CD14-positive monocyte (primary cell): Measurements from ENCODE around the gene ANKRD60. TPM values are rescaled to one million over a fixed set of nuclear protein-coding genes. Genes with fewer than 3 reads are reported as not detected.

Experiments used
- DNase-seq, 3 donors: peaks; one replicate each; pipeline ENCODE4 v3.0.0-alpha.2; 2011 to 2022
- H2AFZ ChIP-seq: 2 replicates; pipeline ENCODE4 v1.6.0; 2012; ENCODE audit warnings: mild to moderate bottlenecking, low read depth, low read length, inconsistent platforms; ENCODE audit not compliant: insufficient read depth, poor library complexity, severe bottlenecking
- H3K27ac ChIP-seq, 2 donors: 1 replicate in 1 of 2; 2 replicates in 1 of 2; pipeline ENCODE4 v1.5.1; 2012 to 2013; ENCODE audit warnings: low read length in 2 of 2, control low read depth in 1 of 2, inconsistent platforms in 1 of 2, low read depth in 1 of 2, mild to moderate bottlenecking in 1 of 2
- H3K27me3 ChIP-seq, 2 donors: one replicate each; pipeline versions ENCODE4 v1.6.0 to v1.6.1; 2011 to 2013; ENCODE audit warnings: low read length in 2 of 2; ENCODE audit not compliant: control insufficient read depth in 2 of 2, insufficient read depth in 2 of 2
- H3K36me3 ChIP-seq, 2 donors: replicated peaks in 1 of 2; 1 replicate in 1 of 2; 2 replicates in 1 of 2; pipeline versions ENCODE4 v1.5.1 to v1.6.1; 2012 to 2013; ENCODE audit warnings: low read length in 2 of 2, control low read depth in 1 of 2, inconsistent platforms in 1 of 2, mild to moderate bottlenecking in 1 of 2; ENCODE audit not compliant: insufficient read depth in 2 of 2, control insufficient read depth in 1 of 2
- H3K4me1 ChIP-seq, 2 donors: 1 replicate in 1 of 2; 2 replicates in 1 of 2; pipeline versions ENCODE4 v1.5.1 to v1.6.1; 2012 to 2013; ENCODE audit warnings: low read length in 2 of 2, control low read depth in 1 of 2, inconsistent platforms in 1 of 2, mild to moderate bottlenecking in 1 of 2, moderate library complexity in 1 of 2; ENCODE audit not compliant: insufficient read depth in 2 of 2, control insufficient read depth in 1 of 2
- H3K4me2 ChIP-seq: replicated peaks from 2 replicates; pipeline ENCODE3; 2012; ENCODE audit warnings: low read length, moderate library complexity, mild to moderate bottlenecking; ENCODE audit not compliant: poor library complexity, severe bottlenecking; ENCODE audit errors: extremely low read depth
- H3K4me3 ChIP-seq, 3 experiments: fragments of 200-600 bp in 1 of 3; sonication (generic) in 1 of 3; replicated peaks in 1 of 3; 1 replicate in 2 of 3; 2 replicates in 1 of 3; pipeline ENCODE4 v1.5.1; 2011 to 2013; ENCODE audit warnings: low read length in 3 of 3, mild to moderate bottlenecking in 3 of 3, control low read depth in 2 of 3, low read depth in 2 of 3, inconsistent platforms in 1 of 3, moderate library complexity in 1 of 3
- H3K79me2 ChIP-seq: 2 replicates; pipeline ENCODE4 v1.6.0; 2012; ENCODE audit warnings: mild to moderate bottlenecking, control low read depth, inconsistent platforms, low read length, moderate library complexity; ENCODE audit not compliant: insufficient read depth
- H3K9ac ChIP-seq: 2 replicates; pipeline ENCODE4 v1.6.0; 2017; ENCODE audit warnings: low read length, mild to moderate bottlenecking; ENCODE audit not compliant: insufficient read depth, poor library complexity, severe bottlenecking
- H3K9me3 ChIP-seq, 2 donors: replicated peaks in 1 of 2; 1 replicate in 1 of 2; 2 replicates in 1 of 2; pipeline versions ENCODE4 v1.5.1 to v1.6.1; 2012 to 2013; ENCODE audit warnings: low read length in 2 of 2, control low read depth in 1 of 2; ENCODE audit not compliant: control insufficient read depth in 1 of 2, insufficient read depth in 1 of 2
- H4K20me1 ChIP-seq: 2 replicates; pipeline ENCODE4 v1.6.0; 2012; ENCODE audit warnings: mild to moderate bottlenecking, low read length, control low read depth, moderate library complexity; ENCODE audit not compliant: insufficient read depth
- H3K27ac Mint-ChIP-seq, 7 donors: one replicate each; pipeline ENCODE4 v1.8.0; 2020; ENCODE audit warnings: mild to moderate bottlenecking in 7 of 7, mixed read lengths in 7 of 7, moderate library complexity in 6 of 7, inconsistent platforms in 2 of 7
- H3K27me3 Mint-ChIP-seq, 3 donors: one replicate each; pipeline ENCODE4 v1.8.0; 2021 to 2022; ENCODE audit warnings: low read depth in 3 of 3, mild to moderate bottlenecking in 3 of 3, mixed read lengths in 3 of 3, moderate library complexity in 3 of 3, inconsistent platforms in 1 of 3
- H3K36me3 Mint-ChIP-seq, 2 donors: one replicate each; pipeline ENCODE4 v1.8.0; 2020; ENCODE audit warnings: mixed read lengths in 2 of 2, inconsistent platforms in 1 of 2, mild to moderate bottlenecking in 1 of 2
- H3K4me1 Mint-ChIP-seq: one replicate; pipeline ENCODE4 v1.8.0; 2020; ENCODE audit warnings: mild to moderate bottlenecking, mixed read lengths
- H3K4me3 Mint-ChIP-seq, 2 donors: one replicate each; pipeline ENCODE4 v1.8.0; 2020; ENCODE audit warnings: mild to moderate bottlenecking in 2 of 2, mixed read lengths in 2 of 2, moderate library complexity in 1 of 2
- H3K9me3 Mint-ChIP-seq, 7 donors: one replicate each; pipeline ENCODE4 v1.8.0; 2020 to 2022; ENCODE audit warnings: mixed read lengths in 7 of 7, mild to moderate bottlenecking in 6 of 7, moderate library complexity in 6 of 7, inconsistent platforms in 2 of 7
- CTCF ChIP-seq: fragments of 200-600 bp; IDR thresholded peaks from one replicate; pipeline ENCODE4 v1.8.0; 2022; ENCODE audit warnings: antibody characterized with exemption, mild to moderate bottlenecking
- WGBS: methylation state at CpG from one replicate; pipeline ENCODE4 v1.1.5; 2013; ENCODE audit warnings: missing lambda C conversion rate; ENCODE audit not compliant: insufficient coverage; 5-methylcytosine and 5-hydroxymethylcytosine counted together
- intact Hi-C, 2 donors: fragments of 100-400 bp; cut with micrococcal nuclease; formaldehyde crosslinking; loops; one replicate each; pipeline versions ENCODE4 v1.15.0 to v1.15.1; 2023
- polyA plus RNA-seq, 3 donors: library from polyadenylated mRNA; depleted of rRNA in 1 of 3; unstranded in 2 of 3; stranded (reverse) in 1 of 3; fragments of 300-500 nt in 2 of 3; fragments of >200 nt in 1 of 3; fragmentation: Illumina TruSeq in 2 of 3; gene quantifications; 1 replicate in 2 of 3; 2 replicates in 1 of 3; pipeline ENCODE4 v1.2.3, GENCODE V29; 2012 to 2021

Gene ANKRD60
- polyA plus RNA-seq, 3 donors, result not detected

- Histone ChIP-seq H3K27ac (no peak overlapping the region), H4K20me1 (no peaks in the 10 kb centered on the region), H3K4me2 (no peak overlapping the region), H3K36me3 (no peaks in the 10 kb centered on the region), H3K9me3 (peaks cover 0 to 12% of the 10 kb centered on the region in 2 donors), H3K27me3 (peaks cover 58 to 64% of the 10 kb centered on the region in 2 donors), H3K4me1 (no peaks in the 10 kb centered on the region), H3K9ac (no peak overlapping the region), H3K4me3 (no peak overlapping the region), H3K79me2 (no peaks in the 10 kb centered on the region), H2AFZ (no peak overlapping the region)
- 82% methylated on average over 11 of the region's 15 CpGs for WGBS
- no peak for TF ChIP-seq CTCF
- H3K36me3 Mint-ChIP-seq, result peaks cover 5 to 17% of the 10 kb centered on the region in 2 donors
- intact Hi-C loops, result no loop called here
- H3K9me3 Mint-ChIP-seq, result peaks cover 0 to 17% (median 8%) of the 10 kb centered on the region in 7 donors
- H3K4me1 Mint-ChIP-seq, result peaks cover 9% of the 10 kb centered on the region
- DNase-seq, result no peak
- peak overlapping the region in 1 of 2 donors; percentile 82 for H3K4me3 Mint-ChIP-seq
- H3K27ac Mint-ChIP-seq, result no peak overlapping the region
- peaks cover 65 to 80% (median 66%) of the 10 kb centered on the region in 3 donors for H3K27me3 Mint-ChIP-seq
Measured at GRCh38 chr20:58225452-58226200, 2.8 kb downstream of the ANKRD60 start.

- Histone ChIP-seq H3K4me2 (no peak overlapping the region), H3K9ac (no peak overlapping the region), H3K36me3 (no peaks in the 10 kb centered on the region), H4K20me1 (no peaks in the 10 kb centered on the region), H3K4me3 (no peak overlapping the region), H3K27ac (no peak overlapping the region), H3K9me3 (peaks cover 0 to 12% of the 10 kb centered on the region in 2 donors), H3K27me3 (peaks cover 52 to 57% of the 10 kb centered on the region in 2 donors), H3K79me2 (no peaks in the 10 kb centered on the region), H2AFZ (no peak overlapping the region), H3K4me1 (no peaks in the 10 kb centered on the region)
- Mint-ChIP-seq H3K36me3 (peaks cover 5 to 12% of the 10 kb centered on the region in 2 donors), H3K27me3 (peaks cover 63 to 77% (median 64%) of the 10 kb centered on the region in 3 donors), H3K4me3 (no peak overlapping the region), H3K4me1 (peaks cover 9% of the 10 kb centered on the region), H3K9me3 (peaks cover 0 to 17% (median 8%) of the 10 kb centered on the region in 7 donors), H3K27ac (no peak overlapping the region)
- DNase-seq, result no peak
- 38% methylated on average over 1 of the region's 5 CpGs for WGBS
- intact Hi-C loops, result no loop called here
- no peak for TF ChIP-seq CTCF
Measured at GRCh38 chr20:58224974-58225373, 3.5 kb downstream of the ANKRD60 start.
